H1 (cell line): Measurements from ENCODE around the gene USP53.

ENCODE experiments used
- CEBPB ChIP-seq: IDR thresholded peaks from 2 replicates; pipeline ENCODE4 v1.6.1; 2012; ENCODE audit warnings: low read depth, low read length
- CREB1 ChIP-seq: IDR thresholded peaks from 2 replicates; pipeline ENCODE4 v1.6.1; 2012; ENCODE audit warnings: inconsistent platforms
- E2F6 ChIP-seq: IDR thresholded peaks from 2 replicates; pipeline ENCODE4 v1.6.1; 2012; ENCODE audit warnings: inconsistent platforms
- EZH2 ChIP-seq: fragments of 200-600 bp; sonication (generic); IDR thresholded peaks from 2 replicates; pipeline ENCODE4 v1.7.1; 2012; ENCODE audit warnings: low read depth, mild to moderate bottlenecking, moderate library complexity, low read length, inconsistent platforms; ENCODE audit not compliant: severe bottlenecking
- FOSL1 ChIP-seq: IDR thresholded peaks from 2 replicates; pipeline ENCODE4 v1.6.1; 2011; ENCODE audit warnings: mild to moderate bottlenecking, low read depth, low read length, moderate library complexity; ENCODE audit not compliant: insufficient read depth
- GABPA ChIP-seq: IDR thresholded peaks from 2 replicates; pipeline ENCODE4 v1.6.1; 2011; ENCODE audit warnings: mild to moderate bottlenecking, low read length, moderate library complexity, borderline replicate concordance; ENCODE audit not compliant: insufficient read depth
- POLR2A ChIP-seq, 2 experiments: IDR thresholded peaks; 1 replicate in 1 of 2; 2 replicates in 1 of 2; pipeline ENCODE4 v1.6.1; 2011; ENCODE audit warnings: low read depth in 2 of 2, low read length in 2 of 2, mild to moderate bottlenecking in 2 of 2; ENCODE audit errors: control extremely low read depth in 1 of 2
- POLR2AphosphoS5 ChIP-seq: IDR thresholded peaks from 2 replicates; pipeline ENCODE4 v1.6.1; 2011; ENCODE audit warnings: low read depth, low read length
- YY1 ChIP-seq: IDR thresholded peaks from 2 replicates; pipeline ENCODE4 v1.6.1; 2011; ENCODE audit warnings: low read depth, mild to moderate bottlenecking, low read length
- TF ChIP-seq, protein P1 (sequence below), 3 experiments: IDR thresholded peaks; 1 replicate in 2 of 3; 2 replicates in 1 of 3; pipeline versions ENCODE4 v1.5.1 to v1.6.1; 2011; ENCODE audit warnings: low read length in 3 of 3, mild to moderate bottlenecking in 3 of 3, inconsistent platforms in 2 of 3, low read depth in 1 of 3, moderate library complexity in 1 of 3; ENCODE audit not compliant: insufficient read depth in 1 of 3; ENCODE audit errors: control extremely low read depth in 1 of 3

DNA sequence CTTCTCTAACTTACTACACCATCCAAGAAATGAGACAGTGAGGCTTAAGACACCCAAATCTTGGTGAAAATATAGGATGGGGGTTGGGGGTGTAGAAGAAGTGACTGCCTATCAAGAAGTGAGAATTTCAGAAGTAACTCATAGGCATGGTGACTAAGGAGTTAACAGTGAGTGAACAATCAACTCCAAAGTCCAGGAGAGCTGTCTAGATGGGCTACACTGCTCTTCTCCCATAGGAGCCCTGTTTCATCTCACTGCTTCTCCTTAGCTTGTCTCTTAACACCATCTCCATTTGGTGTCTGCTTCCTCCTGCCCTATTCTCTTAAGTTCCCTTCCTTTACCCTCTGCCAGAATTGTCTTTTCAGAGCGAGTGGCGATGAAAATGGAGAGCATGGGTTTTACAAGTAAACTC is 86.8 kb downstream of the USP53 start:
- TF ChIP-seq EZH2: no peak
- TF ChIP-seq, protein P1, sequence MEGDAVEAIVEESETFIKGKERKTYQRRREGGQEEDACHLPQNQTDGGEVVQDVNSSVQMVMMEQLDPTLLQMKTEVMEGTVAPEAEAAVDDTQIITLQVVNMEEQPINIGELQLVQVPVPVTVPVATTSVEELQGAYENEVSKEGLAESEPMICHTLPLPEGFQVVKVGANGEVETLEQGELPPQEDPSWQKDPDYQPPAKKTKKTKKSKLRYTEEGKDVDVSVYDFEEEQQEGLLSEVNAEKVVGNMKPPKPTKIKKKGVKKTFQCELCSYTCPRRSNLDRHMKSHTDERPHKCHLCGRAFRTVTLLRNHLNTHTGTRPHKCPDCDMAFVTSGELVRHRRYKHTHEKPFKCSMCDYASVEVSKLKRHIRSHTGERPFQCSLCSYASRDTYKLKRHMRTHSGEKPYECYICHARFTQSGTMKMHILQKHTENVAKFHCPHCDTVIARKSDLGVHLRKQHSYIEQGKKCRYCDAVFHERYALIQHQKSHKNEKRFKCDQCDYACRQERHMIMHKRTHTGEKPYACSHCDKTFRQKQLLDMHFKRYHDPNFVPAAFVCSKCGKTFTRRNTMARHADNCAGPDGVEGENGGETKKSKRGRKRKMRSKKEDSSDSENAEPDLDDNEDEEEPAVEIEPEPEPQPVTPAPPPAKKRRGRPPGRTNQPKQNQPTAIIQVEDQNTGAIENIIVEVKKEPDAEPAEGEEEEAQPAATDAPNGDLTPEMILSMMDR (IDR thresholded peaks at IDR 0.05; ENCODE audit: control extremely low read depth in 1 of 3, insufficient read depth in 1 of 3, low read depth in 1 of 3, low read length in 3 of 3): no peak
- no peak for TF ChIP-seq CREB1
- no peak for TF ChIP-seq POLR2AphosphoS5
- no peak for TF ChIP-seq FOSL1
- no peak for TF ChIP-seq E2F6
- peak in 1 of 2 experiments; percentile 33; a peak in 1 of 3 replicates for TF ChIP-seq POLR2A (IDR thresholded peaks at IDR 0.05; ENCODE audit: control extremely low read depth in 1 of 2, low read depth in 2 of 2, low read length in 2 of 2)
- no peak for TF ChIP-seq CEBPB
- no peak for TF ChIP-seq GABPA
- TF ChIP-seq YY1: no peak
